Activated CD4-positive, alpha-beta T cell treated with anti-CD3 and anti-CD28 coated beads, Interleukin-2, Interleukin-6, amounts not matched to agents 100 ng/mL and 50 ng/mL, durations not matched to agents 16 hours and 8 hours (primary cell): Measurements from ENCODE around the gene KRTAP20-1.

Experiments used
- DNase-seq: peaks from one replicate; pipeline ENCODE4 v3.0.0-alpha.2; 2020

KRTAP20-1 gene

DNA sequence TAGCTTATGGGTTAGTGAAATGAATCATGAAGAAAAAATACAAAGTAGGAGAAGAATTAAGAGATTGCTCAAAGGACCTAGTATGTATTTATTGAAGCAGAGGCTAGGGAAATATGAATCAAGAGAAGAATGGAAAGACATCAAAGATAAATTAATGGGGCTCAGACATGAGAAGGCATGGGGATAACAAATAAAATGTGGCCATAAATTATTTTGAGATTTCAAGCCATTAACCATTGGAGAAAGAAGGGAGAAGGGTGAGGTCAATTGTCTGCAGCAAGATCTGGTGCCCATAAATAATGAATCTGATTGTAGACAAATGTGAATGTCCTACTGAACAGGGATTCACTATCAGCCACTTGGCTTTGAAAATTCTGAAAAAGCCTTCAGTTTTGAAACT, 36.7 kb downstream of the KRTAP20-1 start:
- DNase-seq, result no peak
